ENCODE measurements around the gene LY6G5B.

Gene LY6G5B

DNA sequence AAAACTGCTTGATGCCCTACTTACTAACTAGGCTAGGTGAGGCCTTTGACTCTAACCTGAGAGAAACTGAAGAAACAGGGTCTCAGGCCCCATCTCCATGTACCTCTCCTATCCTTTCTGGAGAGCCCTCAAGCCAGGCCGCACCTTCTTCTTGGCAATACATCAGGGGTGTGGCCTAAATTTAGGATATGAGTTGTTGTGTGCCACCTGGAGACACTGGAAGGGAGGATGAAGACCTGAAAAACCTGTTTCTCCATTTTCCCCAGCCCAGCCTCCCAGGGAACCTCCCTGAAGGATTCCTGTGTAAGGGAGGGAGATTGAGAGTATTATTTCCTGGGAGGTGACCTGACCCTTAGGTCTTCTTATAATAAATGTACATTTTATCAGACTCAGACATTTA lies 48.5 kb downstream of the LY6G5B start:
- DNase-seq, result no peak

GRCh38 chr6:31719001-31719400 lies 49.2 kb downstream of the LY6G5B start:
- no peak for DNase-seq

DNA sequence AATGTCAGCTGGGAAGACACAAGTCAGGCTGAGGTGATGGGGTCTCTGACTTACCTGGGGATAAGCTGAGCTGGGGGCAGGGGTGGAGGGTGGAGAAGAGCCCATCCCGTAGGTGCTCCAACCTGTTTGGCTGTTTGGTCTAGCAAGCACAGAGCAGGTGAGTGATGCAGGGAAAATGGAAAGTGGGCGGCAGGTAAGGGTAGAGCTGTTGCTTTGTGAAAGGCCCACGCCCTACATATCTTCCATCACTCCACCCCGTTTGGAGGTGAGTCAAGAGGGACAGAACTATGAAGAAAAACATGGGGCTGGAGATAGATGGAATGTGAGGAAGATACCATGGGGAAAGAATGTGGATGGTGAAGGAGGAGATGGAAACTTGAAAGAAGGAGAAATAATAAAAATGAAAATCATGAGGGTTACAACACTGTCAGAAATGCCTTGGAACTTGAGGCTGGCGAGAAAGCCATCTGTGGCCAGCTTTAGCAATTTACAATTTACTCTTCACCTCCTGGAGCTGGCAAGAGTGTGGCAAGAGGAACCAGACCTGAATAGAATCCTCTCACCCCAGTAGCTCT lies 50.5 kb downstream of the LY6G5B start:
- no peak for DNase-seq

- DNase-seq, result no peak
These were observed 51.7 kb downstream of the LY6G5B start, which contains the start of gene LY6G6C for GRCh38 chr6:31721351-31722020. TSS of gene LY6G6C (minus strand) at chr6:31721746. CDS start at chr6:31721679, 67 bp downstream.

DNA sequence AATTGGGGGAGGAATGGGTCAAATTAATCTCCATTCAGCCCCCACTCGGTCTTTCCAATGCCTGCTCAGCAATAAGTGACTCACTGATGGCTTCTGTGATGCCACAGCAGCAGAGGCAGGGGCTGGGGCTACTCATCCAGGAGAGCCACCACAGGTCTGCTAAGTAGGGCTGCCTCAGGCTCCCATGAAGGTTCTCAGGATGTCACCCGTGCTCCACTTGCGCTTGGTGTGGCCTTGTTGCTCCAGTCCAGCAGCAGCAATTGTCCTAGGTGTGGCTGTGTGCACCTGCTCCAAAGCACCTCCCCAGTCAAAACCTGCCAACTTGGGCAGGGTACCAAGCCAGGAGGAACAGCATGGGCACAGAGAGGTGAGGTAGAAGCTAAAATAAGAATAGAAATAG lies 52.4 kb downstream of the LY6G5B start:
- DNase-seq, result no peak

Measured in RPMI8226 (cell line).